Lower leg skin (tissue), 3 donors: ENCODE data around the gene RAPGEF3.

Source experiments
- POLR2A ChIP-seq, 2 donors: fragments of 450-650 bp; IDR thresholded peaks; one replicate each; pipeline ENCODE4 v1.6.1; 2016 to 2017; ENCODE audit warnings: antibody characterized with exemption in 2 of 2, mild to moderate bottlenecking in 1 of 2, moderate library complexity in 1 of 2
- TF ChIP-seq, protein P1 (sequence below), 3 donors: fragments of 450-650 bp; IDR thresholded peaks; one replicate each; pipeline ENCODE4 v1.5.1; 2016; ENCODE audit warnings: antibody characterized with exemption in 3 of 3, mild to moderate bottlenecking in 3 of 3, moderate library complexity in 2 of 3

- TF ChIP-seq, protein P1, sequence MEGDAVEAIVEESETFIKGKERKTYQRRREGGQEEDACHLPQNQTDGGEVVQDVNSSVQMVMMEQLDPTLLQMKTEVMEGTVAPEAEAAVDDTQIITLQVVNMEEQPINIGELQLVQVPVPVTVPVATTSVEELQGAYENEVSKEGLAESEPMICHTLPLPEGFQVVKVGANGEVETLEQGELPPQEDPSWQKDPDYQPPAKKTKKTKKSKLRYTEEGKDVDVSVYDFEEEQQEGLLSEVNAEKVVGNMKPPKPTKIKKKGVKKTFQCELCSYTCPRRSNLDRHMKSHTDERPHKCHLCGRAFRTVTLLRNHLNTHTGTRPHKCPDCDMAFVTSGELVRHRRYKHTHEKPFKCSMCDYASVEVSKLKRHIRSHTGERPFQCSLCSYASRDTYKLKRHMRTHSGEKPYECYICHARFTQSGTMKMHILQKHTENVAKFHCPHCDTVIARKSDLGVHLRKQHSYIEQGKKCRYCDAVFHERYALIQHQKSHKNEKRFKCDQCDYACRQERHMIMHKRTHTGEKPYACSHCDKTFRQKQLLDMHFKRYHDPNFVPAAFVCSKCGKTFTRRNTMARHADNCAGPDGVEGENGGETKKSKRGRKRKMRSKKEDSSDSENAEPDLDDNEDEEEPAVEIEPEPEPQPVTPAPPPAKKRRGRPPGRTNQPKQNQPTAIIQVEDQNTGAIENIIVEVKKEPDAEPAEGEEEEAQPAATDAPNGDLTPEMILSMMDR (IDR thresholded peaks at IDR 0.05): no peak
- no peak for TF ChIP-seq POLR2A (IDR thresholded peaks at IDR 0.05)
Observed at GRCh38 chr12:47686645-47687240, 71.9 kb downstream of the RAPGEF3 start.
